Measurements from ENCODE around the gene SLC66A1. TPM values are rescaled to one million over a fixed set of nuclear protein-coding genes. Genes with fewer than 3 reads are reported as not detected.

The SLC66A1 gene
- total RNA-seq, 2 donors from 2014 or later = 6.7 to 7.2 TPM

- ATAC-seq (no peak), DNase-seq (ENCODE audit: low spot score in 2 of 2) (no peak)
- H3K27ac Mint-ChIP-seq = no peak overlapping the region
- peaks cover 0 to 6% of the 10 kb centered on the region in 2 donors for H3K36me3 Mint-ChIP-seq
- H3K9me3 Mint-ChIP-seq = no peaks in the 10 kb centered on the region
Measured at GRCh38 chr1:19313961-19314882, 2.1 kb downstream of the SLC66A1 start.

GRCh38 chr1:19315378-19316198 lies 3.5 kb downstream of the SLC66A1 start:
- no peak for DNase-seq (ENCODE audit: low spot score in 2 of 2)
- peaks cover 0 to 6% of the 10 kb centered on the region in 2 donors for H3K36me3 Mint-ChIP-seq
- H3K9me3 Mint-ChIP-seq = no peaks in the 10 kb centered on the region
- no peak for ATAC-seq
- no peak overlapping the region for H3K27ac Mint-ChIP-seq

GRCh38 chr1:19317126-19317910 lies 5.2 kb downstream of the SLC66A1 start:
- DNase-seq (ENCODE audit: low spot score in 2 of 2) (no peak), ATAC-seq (no peak)
- H3K9me3 Mint-ChIP-seq = no peaks in the 10 kb centered on the region
- no peaks in the 10 kb centered on the region for H3K36me3 Mint-ChIP-seq
- no peak overlapping the region for H3K27ac Mint-ChIP-seq

GRCh38 chr1:19319196-19319595 lies 7.1 kb downstream of the SLC66A1 start:
- ATAC-seq (no peak), DNase-seq (ENCODE audit: low spot score in 2 of 2) (no peak)
- Mint-ChIP-seq H3K36me3 (no peaks in the 10 kb centered on the region), H3K9me3 (no peaks in the 10 kb centered on the region), H3K27ac (no peak overlapping the region)

- Mint-ChIP-seq H3K27ac (peak overlapping the region in 1 of 2 donors; percentile 26), H3K36me3 (no peaks in the 10 kb centered on the region), H3K9me3 (no peaks in the 10 kb centered on the region)
- ATAC-seq (no peak), DNase-seq (ENCODE audit: low spot score in 2 of 2) (no peak)
Measured at GRCh38 chr1:19321071-19321470, 8.9 kb downstream of the SLC66A1 start.

GRCh38 chr1:19322481-19322880 lies 10.4 kb downstream of the SLC66A1 start:
- Mint-ChIP-seq H3K36me3 (no peaks in the 10 kb centered on the region), H3K9me3 (no peaks in the 10 kb centered on the region), H3K27ac (peak overlapping the region; percentile 53 to 63)
- DNase-seq (ENCODE audit: low spot score in 2 of 2) (no peak), ATAC-seq (no peak)

GRCh38 chr1:19323987-19324664 lies 12.0 kb downstream of the SLC66A1 start:
- DNase-seq (ENCODE audit: low spot score in 2 of 2) (no peak), ATAC-seq (no peak)
- H3K27ac Mint-ChIP-seq = peak overlapping the region in 1 of 2 donors; percentile 35
- H3K9me3 Mint-ChIP-seq = no peaks in the 10 kb centered on the region
- H3K36me3 Mint-ChIP-seq = no peaks in the 10 kb centered on the region

- H3K9me3 Mint-ChIP-seq = no peaks in the 10 kb centered on the region
- DNase-seq (ENCODE audit: low spot score in 2 of 2) = no peak
- H3K36me3 Mint-ChIP-seq = no peaks in the 10 kb centered on the region
- H3K27ac Mint-ChIP-seq = no peak overlapping the region
- no peak for ATAC-seq
Measured at GRCh38 chr1:19324665-19324990, 12.5 kb downstream of the SLC66A1 start.

GRCh38 chr1:19325368-19325957 lies 13.3 kb downstream of the SLC66A1 start:
- Mint-ChIP-seq H3K27ac (no peak overlapping the region), H3K36me3 (no peaks in the 10 kb centered on the region)
- no peak for ATAC-seq

GRCh38 chr1:19325958-19326747 lies 14.0 kb downstream of the SLC66A1 start:
- DNase-seq (ENCODE audit: low spot score in 2 of 2) = no peak
- peak overlapping the region in 1 of 2 donors; percentile 44 for H3K27ac Mint-ChIP-seq
- ATAC-seq = no peak
- no peaks in the 10 kb centered on the region for H3K36me3 Mint-ChIP-seq
- H3K9me3 Mint-ChIP-seq = no peaks in the 10 kb centered on the region

More at GRCh38 chr1:19325368-19325957, 13.3 kb downstream of the SLC66A1 start:
- no peak for DNase-seq (ENCODE audit: low spot score in 2 of 2)
- no peaks in the 10 kb centered on the region for H3K9me3 Mint-ChIP-seq

GRCh38 chr1:19326748-19327065 lies 14.6 kb downstream of the SLC66A1 start:
- H3K27ac Mint-ChIP-seq = peak overlapping the region; percentile 32 to 44
- H3K9me3 Mint-ChIP-seq = no peaks in the 10 kb centered on the region
- DNase-seq (ENCODE audit: low spot score in 2 of 2) = no peak
- no peak for ATAC-seq
- no peaks in the 10 kb centered on the region for H3K36me3 Mint-ChIP-seq

- Mint-ChIP-seq H3K27ac (peak overlapping the region in 1 of 2 donors; percentile 32), H3K36me3 (no peaks in the 10 kb centered on the region), H3K9me3 (no peaks in the 10 kb centered on the region)
- DNase-seq (ENCODE audit: low spot score in 2 of 2) = no peak
- no peak for ATAC-seq
Measured at GRCh38 chr1:19327301-19327700, 15.2 kb downstream of the SLC66A1 start.

- Mint-ChIP-seq H3K27ac (no peak overlapping the region), H3K9me3 (no peaks in the 10 kb centered on the region), H3K36me3 (no peaks in the 10 kb centered on the region)
- ATAC-seq = no peak
- DNase-seq (ENCODE audit: low spot score in 2 of 2) = no peak
Measured at GRCh38 chr1:19327736-19328135, 15.6 kb downstream of the SLC66A1 start.

GRCh38 chr1:19328486-19328885 lies 16.4 kb downstream of the SLC66A1 start:
- no peaks in the 10 kb centered on the region for H3K36me3 Mint-ChIP-seq
- DNase-seq (ENCODE audit: low spot score in 2 of 2) (no peak), ATAC-seq (no peak)
- no peaks in the 10 kb centered on the region for H3K9me3 Mint-ChIP-seq
- H3K27ac Mint-ChIP-seq = no peak overlapping the region

- no peak for ATAC-seq
- DNase-seq (ENCODE audit: low spot score in 2 of 2) = no peak
- Mint-ChIP-seq H3K9me3 (no peaks in the 10 kb centered on the region), H3K36me3 (no peaks in the 10 kb centered on the region), H3K27ac (peak overlapping the region in 1 of 2 donors; percentile 84)
Measured at GRCh38 chr1:19329188-19329587, 17.1 kb downstream of the SLC66A1 start.
